ENCODE data around the gene TIMM10B.

Gene TIMM10B

GRCh38 chr11:6468712-6469495, 12.4 kb upstream of the TIMM10B start:
- Histone ChIP-seq H3K27ac (peak overlapping the region in 7 of 21 experiments; percentile 10 to 66 (median 41)), H3K4me3 (no peak overlapping the region)

DNA sequence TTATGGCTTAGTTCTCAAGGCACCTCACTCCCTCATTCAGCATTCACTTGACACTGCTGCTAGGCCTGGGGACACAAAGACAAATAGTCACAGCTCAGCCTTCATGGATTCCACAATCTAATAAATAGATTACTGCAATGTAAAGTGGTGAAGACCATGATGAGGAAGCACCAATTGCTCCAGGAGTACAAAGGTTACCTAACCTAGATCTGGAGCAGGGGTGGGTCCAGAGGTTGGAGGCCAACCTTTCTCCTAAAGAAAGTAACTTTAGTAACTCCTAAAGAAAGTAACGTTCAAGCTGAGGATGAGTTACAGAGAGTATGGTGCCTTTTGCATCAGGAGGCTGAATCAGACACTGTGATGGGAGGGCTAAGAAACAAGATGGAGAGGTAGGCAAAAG, 11.7 kb upstream of the TIMM10B start:
- Histone ChIP-seq H3K4me3 (no peak overlapping the region), H3K27ac (peak overlapping the region in 6 of 21 experiments; percentile 10 to 66 (median 42))

GRCh38 chr11:6472934-6473333, 8.4 kb upstream of the TIMM10B start:
- H3K27ac ChIP-seq: peak overlapping the region in 17 of 21 experiments; percentile 8 to 94 (median 84)
- H3K4me3 ChIP-seq: peak overlapping the region; percentile 55 to 83 (median 69)

- peak within 1 kb of the TSS; percentile 51 to 94 (median 85) for H3K27ac ChIP-seq
Measured at GRCh38 chr11:6473451-6474412, 7.6 kb upstream of the TIMM10B start, which contains the start of gene TRIM3. TRIM3 (minus strand) TSS chr11:6473941; CDS start chr11:6465695, 8,246 bp downstream.

DNA sequence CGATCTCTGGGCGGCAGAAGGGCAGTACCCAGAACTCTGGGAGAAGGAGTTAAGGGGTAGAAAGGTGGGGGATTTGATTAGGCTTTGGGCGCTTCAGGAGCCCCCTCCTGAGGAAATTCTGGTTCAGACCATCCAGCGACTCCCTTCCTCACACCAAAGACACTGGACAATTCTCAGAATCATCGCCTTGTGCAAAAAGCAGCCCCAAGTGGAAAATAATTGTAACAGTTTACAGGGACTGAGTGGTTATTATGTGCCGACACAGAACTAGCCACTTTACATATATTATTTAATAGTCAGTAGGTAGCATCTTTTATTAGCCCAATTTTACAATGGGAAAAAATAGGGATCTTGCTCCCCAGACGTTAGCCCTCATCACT, 6.9 kb upstream of the TIMM10B start:
- peak overlapping the region; percentile 40 to 94 (median 85) for H3K27ac ChIP-seq
- H3K4me3 ChIP-seq: peak overlapping the region; percentile 55 to 83 (median 69)

More at GRCh38 chr11:6473451-6474412, 7.6 kb upstream of the TIMM10B start, which contains the start of gene TRIM3:
- peak within 1 kb of the TSS; percentile 55 to 83 (median 69) for H3K4me3 ChIP-seq

GRCh38 chr11:6474806-6475500, 6.3 kb upstream of the TIMM10B start:
- Histone ChIP-seq H3K27ac (peak overlapping the region in 18 of 21 experiments; percentile 36 to 94 (median 86)), H3K4me3 (peak overlapping the region in 1 of 7 experiments; percentile 83)

DNA sequence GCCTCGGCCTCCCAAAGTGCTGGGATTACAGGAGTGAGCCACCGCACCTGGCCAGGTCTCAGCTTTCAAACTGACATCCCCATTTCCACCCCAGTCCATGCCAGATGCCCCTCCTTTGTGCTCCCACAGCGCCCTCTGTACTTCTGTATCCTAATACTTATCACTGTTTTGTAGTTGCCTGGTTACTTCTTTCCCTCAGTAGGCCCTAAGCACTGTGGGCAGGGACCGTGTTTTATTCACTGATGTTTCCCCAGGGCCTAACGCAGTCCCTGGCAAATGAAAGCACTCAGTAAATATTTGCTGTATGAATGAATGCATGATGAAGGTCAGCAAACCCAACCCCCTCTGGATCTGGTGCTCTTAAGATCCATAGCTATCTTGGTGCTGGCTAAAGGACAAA, 5.4 kb upstream of the TIMM10B start:
- no peak overlapping the region for H3K27ac ChIP-seq

GRCh38 chr11:6476571-6476970, 4.7 kb upstream of the TIMM10B start:
- Histone ChIP-seq H3K4me3 (no peak overlapping the region), H3K27ac (no peak overlapping the region)

More for the DNA sequence above, 5.4 kb upstream of the TIMM10B start:
- H3K4me3 ChIP-seq: no peak overlapping the region

DNA sequence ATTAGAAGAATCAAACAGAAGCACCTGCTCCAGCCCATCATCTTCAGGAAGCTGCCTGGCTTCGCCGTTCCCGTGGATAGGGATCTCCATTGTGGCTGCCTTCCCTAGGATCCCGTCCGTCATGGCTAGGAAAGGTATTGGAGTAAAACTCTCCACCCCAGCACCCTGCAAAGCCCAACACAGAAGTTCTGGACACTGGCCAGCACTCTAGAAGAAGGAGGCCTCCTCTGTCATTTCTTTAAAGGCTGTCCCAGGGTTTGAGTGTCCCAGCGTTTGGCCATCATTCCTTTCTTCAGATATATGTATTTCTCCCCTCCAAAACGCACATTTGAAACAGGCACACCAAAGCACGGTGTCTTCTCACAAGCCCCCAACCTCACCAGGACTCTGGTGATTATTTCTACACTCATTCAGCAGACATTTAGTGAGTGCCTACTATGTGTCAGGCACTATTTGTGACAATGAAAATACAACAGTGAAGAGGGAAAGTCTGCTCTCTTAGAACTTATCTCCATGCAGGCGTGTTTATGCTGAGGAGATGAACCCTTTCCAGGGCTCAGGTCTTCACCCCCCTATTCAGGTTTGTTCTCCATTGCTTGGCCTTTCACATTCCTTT, 894 bp upstream of the TIMM10B start:
- Histone ChIP-seq H3K27ac (peak overlapping the region; percentile 70 to 98 (median 90)), H3K4me3 (peak overlapping the region; percentile 53 to 82 (median 71))

DNA sequence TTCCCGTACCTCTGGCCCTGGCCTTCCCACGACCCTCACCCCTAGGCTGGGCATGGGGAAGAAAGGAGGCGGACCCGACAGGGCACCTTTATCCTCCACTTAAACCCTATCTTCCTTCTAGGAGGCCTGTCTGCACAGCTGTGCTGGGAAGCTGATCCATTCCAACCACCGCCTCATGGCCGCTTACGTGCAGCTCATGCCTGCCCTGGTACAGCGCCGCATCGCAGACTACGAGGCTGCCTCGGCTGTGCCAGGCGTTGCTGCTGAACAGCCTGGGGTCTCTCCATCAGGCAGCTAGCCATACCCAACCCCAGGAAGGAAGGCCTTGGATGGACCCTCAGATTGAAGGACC, 599 bp downstream of the TIMM10B start:
- Histone ChIP-seq H3K4me3 (peak overlapping the region; percentile 53 to 82 (median 71)), H3K27ac (peak overlapping the region in 20 of 21 experiments; percentile 71 to 98 (median 90))

DNA sequence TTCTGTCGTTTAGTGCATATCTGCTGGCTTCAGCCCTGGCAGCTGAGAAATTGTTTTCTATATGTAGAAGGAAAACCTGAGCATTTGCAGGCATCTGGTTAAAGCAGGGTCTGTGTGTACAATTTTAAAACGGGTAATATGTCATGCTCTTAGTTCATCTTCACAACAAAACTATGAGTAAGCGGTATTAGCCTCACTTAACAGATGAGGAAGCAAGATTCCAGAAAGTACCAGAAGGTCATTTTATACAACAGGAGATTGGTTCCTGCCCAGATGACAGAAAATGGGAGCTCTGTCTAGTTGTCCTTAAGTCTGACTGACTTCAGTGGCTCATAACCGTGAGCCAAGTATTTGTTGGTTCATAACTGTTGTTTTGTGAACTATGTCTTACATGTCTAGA, 1.1 kb downstream of the TIMM10B start:
- Histone ChIP-seq H3K4me3 (peak overlapping the region; percentile 53 to 82 (median 71)), H3K27ac (peak overlapping the region in 12 of 21 experiments; percentile 75 to 98 (median 92))

- no peak overlapping the region for H3K27ac ChIP-seq
- H3K4me3 ChIP-seq: no peak overlapping the region
Measured at GRCh38 chr11:6483015-6483414, 1.7 kb downstream of the TIMM10B start.

DNA sequence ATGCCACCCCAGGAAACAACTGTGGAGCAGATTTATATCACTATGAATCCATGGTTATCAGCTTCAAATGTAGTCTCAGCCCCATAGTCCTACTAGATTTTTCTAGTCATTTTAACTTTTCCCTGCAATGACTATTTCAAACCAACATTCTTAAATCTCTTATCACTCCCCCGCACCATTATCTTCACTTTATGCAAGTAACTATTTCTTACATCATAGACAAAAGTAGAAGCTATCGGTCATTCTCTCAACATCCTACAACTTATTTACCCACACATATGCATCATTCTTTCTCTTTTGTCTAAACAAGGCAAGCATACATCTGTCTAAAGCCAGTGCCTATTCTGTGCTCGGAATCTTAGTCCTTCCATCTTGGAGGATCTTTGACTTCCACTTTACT, 4.4 kb downstream of the TIMM10B start:
- Histone ChIP-seq H3K4me3 (no peak overlapping the region), H3K27ac (no peak overlapping the region)

DNA sequence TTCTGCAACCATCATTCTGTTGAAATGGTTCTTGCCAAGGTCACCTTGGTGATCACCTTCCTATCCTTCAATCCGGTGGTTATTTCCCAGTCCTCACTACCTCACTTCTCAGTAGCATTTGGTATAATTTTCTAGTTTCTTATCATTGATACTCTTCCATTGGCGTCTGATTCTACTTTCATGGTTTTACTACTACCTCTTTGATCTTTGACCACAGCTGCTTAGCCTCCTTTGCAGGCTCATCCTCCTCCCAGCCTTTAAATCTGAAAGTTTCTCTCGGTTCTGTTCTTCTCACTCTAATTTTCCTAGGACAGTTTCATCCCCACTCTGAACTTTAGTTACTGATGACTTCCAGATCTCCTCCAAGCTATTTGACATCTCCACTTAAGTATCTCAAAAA, 5.0 kb downstream of the TIMM10B start:
- no peak overlapping the region for H3K4me3 ChIP-seq
- peak overlapping the region in 1 of 21 experiments; percentile 24 for H3K27ac ChIP-seq

GRCh38 chr11:6486938-6487337, 5.6 kb downstream of the TIMM10B start:
- Histone ChIP-seq H3K27ac (peak overlapping the region in 1 of 21 experiments; percentile 24), H3K4me3 (no peak overlapping the region)

DNA sequence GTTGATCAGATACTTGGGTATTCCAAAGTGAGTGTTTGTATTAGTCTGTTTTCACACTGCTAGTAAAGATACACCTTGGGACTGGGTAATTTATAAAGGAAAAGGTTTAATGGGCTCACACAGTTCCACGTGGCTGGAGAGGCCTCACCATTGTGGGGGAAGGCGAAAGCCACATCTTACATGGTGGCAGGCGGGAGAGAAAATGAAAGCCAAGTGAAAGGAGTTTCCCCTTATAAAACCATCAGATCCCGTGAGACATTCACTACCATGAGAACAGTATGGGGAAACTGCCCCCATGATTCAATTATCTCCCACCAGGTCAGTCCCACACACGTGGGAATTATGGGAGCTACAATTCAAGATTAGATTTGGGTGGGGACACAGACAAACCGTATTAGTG, 7.0 kb downstream of the TIMM10B start:
- Histone ChIP-seq H3K4me3 (no peak overlapping the region), H3K27ac (no peak overlapping the region)

GRCh38 chr11:6488821-6489220, 7.5 kb downstream of the TIMM10B start:
- Histone ChIP-seq H3K27ac (no peak overlapping the region), H3K4me3 (no peak overlapping the region)

- Histone ChIP-seq H3K4me3 (no peak overlapping the region), H3K27ac (no peak overlapping the region)
Measured at GRCh38 chr11:6489306-6489705, 8.0 kb downstream of the TIMM10B start.
